VCaP (cell line): ENCODE measurements around the gene FASTK.

Source experiments
- H3K27ac ChIP-seq: fragments of 450-650 bp; 2 replicates; pipeline ENCODE4 v1.5.1; 2017
- CTCF ChIP-seq: fragments of 450-650 bp; conservative IDR thresholded peaks from 2 replicates; pipeline ENCODE4 v1.5.1; 2017; ENCODE audit warnings: mild to moderate bottlenecking, moderate library complexity

The FASTK gene

GRCh38 chr7:151125846-151126481, 45.4 kb upstream of the FASTK start:
- no peak for TF ChIP-seq CTCF
- peak overlapping the region; percentile 76 for H3K27ac ChIP-seq

- H3K27ac ChIP-seq = peak overlapping the region; percentile 76
- TF ChIP-seq CTCF = peak; percentile 35
These were observed 44.8 kb upstream of the FASTK start for GRCh38 chr7:151125470-151125845.

- TF ChIP-seq CTCF = no peak
- peak overlapping the region; percentile 76 for H3K27ac ChIP-seq
These were observed 44.3 kb upstream of the FASTK start for GRCh38 chr7:151124899-151125399.

GRCh38 chr7:151124481-151124880, 43.9 kb upstream of the FASTK start:
- TF ChIP-seq CTCF = no peak
- H3K27ac ChIP-seq = peak overlapping the region; percentile 76

GRCh38 chr7:151123822-151124464, 43.3 kb upstream of the FASTK start:
- peak overlapping the region; percentile 76 for H3K27ac ChIP-seq
- peak; percentile 99 for TF ChIP-seq CTCF

GRCh38 chr7:151123158-151123821, 42.7 kb upstream of the FASTK start:
- no peak for TF ChIP-seq CTCF
- peak overlapping the region; percentile 10; the same call in 1 of the 2 replicates for H3K27ac ChIP-seq

GRCh38 chr7:151122796-151123157, 42.2 kb upstream of the FASTK start:
- no peak for TF ChIP-seq CTCF
- H3K27ac ChIP-seq = peak overlapping the region; percentile 10; the same call in 1 of the 2 replicates
